ENCODE measurements around the gene ARHGAP33.

GRCh38 chr19:35805526-35806102, 30.2 kb downstream of the ARHGAP33 start:
- no peak for TF ChIP-seq CTCF (IDR thresholded peaks at IDR 0.05)
- TF ChIP-seq POLR2A (IDR thresholded peaks at IDR 0.05; ENCODE audit: low read depth) = no peak
- TF ChIP-seq POLR2AphosphoS5 (IDR thresholded peaks at IDR 0.05) = no peak
- no peak for TF ChIP-seq EP300 (IDR thresholded peaks at IDR 0.05)

Measured in esophagus muscularis mucosa (tissue), 4 donors.